DMS 273 (cell line): ENCODE data around the gene HS6ST1.

Source experiments
- DNase-seq: peaks from one replicate; lab custom pipeline; 2025; ENCODE audit not compliant: unreplicated experiment; lab: John Stamatoyannopoulos, UW

The HS6ST1 gene

GRCh38 chr2:128348701-128349100 is 30.0 kb upstream of the HS6ST1 start:
- no peak for DNase-seq

- DNase-seq, result peak; percentile 63
Observed at GRCh38 chr2:128347701-128348539, 29.3 kb upstream of the HS6ST1 start.

GRCh38 chr2:128347171-128347558 is 28.5 kb upstream of the HS6ST1 start:
- no peak for DNase-seq

GRCh38 chr2:128346291-128347170 is 27.9 kb upstream of the HS6ST1 start:
- no peak for DNase-seq

- DNase-seq, result no peak
Observed at GRCh38 chr2:128345436-128346165, 26.9 kb upstream of the HS6ST1 start.

- no peak for DNase-seq
Observed at GRCh38 chr2:128344101-128344500, 25.4 kb upstream of the HS6ST1 start.

GRCh38 chr2:128343459-128343858 is 24.8 kb upstream of the HS6ST1 start:
- no peak for DNase-seq

- no peak for DNase-seq
Observed at GRCh38 chr2:128342550-128342949, 23.9 kb upstream of the HS6ST1 start.

- no peak for DNase-seq
Observed at GRCh38 chr2:128341621-128342020, 23.0 kb upstream of the HS6ST1 start.

- no peak for DNase-seq
Observed at GRCh38 chr2:128332091-128332634, 13.5 kb upstream of the HS6ST1 start.

- no peak for DNase-seq
Observed at GRCh38 chr2:128330583-128330982, 11.9 kb upstream of the HS6ST1 start.

GRCh38 chr2:128329607-128330006 is 10.9 kb upstream of the HS6ST1 start:
- no peak for DNase-seq

GRCh38 chr2:128327180-128327964 is 8.7 kb upstream of the HS6ST1 start:
- no peak for DNase-seq

- no peak for DNase-seq
Observed at GRCh38 chr2:128326346-128326745, 7.7 kb upstream of the HS6ST1 start.

GRCh38 chr2:128325611-128326181 is 7.0 kb upstream of the HS6ST1 start:
- no peak for DNase-seq

- DNase-seq, result no peak
Observed at GRCh38 chr2:128324897-128325410, 6.3 kb upstream of the HS6ST1 start.

GRCh38 chr2:128324008-128324896 is 5.6 kb upstream of the HS6ST1 start:
- DNase-seq, result no peak

- no peak for DNase-seq
Observed at GRCh38 chr2:128323555-128323931, 4.9 kb upstream of the HS6ST1 start.
